NOMO-1 (cell line): Measurements from ENCODE around the gene ABCC12.
"Not testable (repeated sequence)": the region's sequence is repeated elsewhere in the genome, so short reads cannot be mapped to it uniquely, and the experiment has no call there.

ENCODE experiments used
- DNase-seq, 2 experiments: peaks; one replicate each; lab custom pipeline; 2025; ENCODE audit not compliant: unreplicated experiment in 2 of 2; lab: John Stamatoyannopoulos, UW

The ABCC12 gene

GRCh38 chr16:48166617-48167016, 10.8 kb upstream of the ABCC12 start:
- not testable (repeated sequence) for DNase-seq

- DNase-seq: no peak
Measured at GRCh38 chr16:48165961-48166578, 10.3 kb upstream of the ABCC12 start.

- peak; percentile 29 to 38 for DNase-seq
Measured at GRCh38 chr16:48164907-48165715, 9.3 kb upstream of the ABCC12 start.

GRCh38 chr16:48162839-48163410, 7.1 kb upstream of the ABCC12 start:
- DNase-seq: no peak

- DNase-seq: no peak
Measured at GRCh38 chr16:48161906-48162305, 6.1 kb upstream of the ABCC12 start.

GRCh38 chr16:48160575-48160974, 4.8 kb upstream of the ABCC12 start:
- no peak for DNase-seq

- DNase-seq: peak in 1 of 2 experiments; percentile 48
Measured at GRCh38 chr16:48158296-48158695, 2.5 kb upstream of the ABCC12 start.

- DNase-seq: no peak
Measured at GRCh38 chr16:48157794-48158193, 2.0 kb upstream of the ABCC12 start.

GRCh38 chr16:48157302-48157701, 1.5 kb upstream of the ABCC12 start:
- no peak for DNase-seq

- DNase-seq: peak; percentile 46 to 66
Measured at GRCh38 chr16:48156790-48157209, 1.0 kb upstream of the ABCC12 start.

GRCh38 chr16:48153774-48154173, 2.0 kb downstream of the ABCC12 start:
- DNase-seq: no peak

- no peak for DNase-seq
Measured at GRCh38 chr16:48152226-48152625, 3.6 kb downstream of the ABCC12 start.

- no peak for DNase-seq
Measured at GRCh38 chr16:48150707-48151106, 5.1 kb downstream of the ABCC12 start.

- no peak for DNase-seq
Measured at GRCh38 chr16:48146710-48147109, 9.1 kb downstream of the ABCC12 start.

GRCh38 chr16:48146131-48146530, 9.7 kb downstream of the ABCC12 start:
- DNase-seq: no peak

- no peak for DNase-seq
Measured at GRCh38 chr16:48143812-48144368, 11.9 kb downstream of the ABCC12 start.

GRCh38 chr16:48140821-48141220, 15.0 kb downstream of the ABCC12 start:
- no peak for DNase-seq

- no peak for DNase-seq
Measured at GRCh38 chr16:48139517-48139916, 16.3 kb downstream of the ABCC12 start.

- no peak for DNase-seq
Measured at GRCh38 chr16:48138543-48138942, 17.2 kb downstream of the ABCC12 start.

- DNase-seq: no peak
Measured at GRCh38 chr16:48137822-48138221, 18.0 kb downstream of the ABCC12 start.

GRCh38 chr16:48136547-48137360, 19.0 kb downstream of the ABCC12 start:
- DNase-seq: no peak
